Neural cell (in vitro differentiated cells): ENCODE measurements around the gene RASSF4. TPM values are rescaled to one million over a fixed set of nuclear protein-coding genes. Genes with fewer than 3 reads are reported as not detected.

ENCODE experiments used
- H2AFZ ChIP-seq: fragments of 200-600, 300-800 bp; sonication (generic), shearing (Covaris generic); 2 replicates; pipeline ENCODE4 v1.6.0; 2014; ENCODE audit warnings: low read depth, mild to moderate bottlenecking, antibody characterized with exemption, low read length, moderate library complexity
- H3F3A ChIP-seq: fragments of 200-600 bp; shearing (Covaris generic); 2 replicates; pipeline ENCODE4 v1.6.1; 2016; ENCODE audit warnings: mild to moderate bottlenecking, moderate library complexity, mixed read lengths, antibody characterized with exemption, low read length; ENCODE audit not compliant: insufficient read depth, poor library complexity, severe bottlenecking
- H3K27ac ChIP-seq: fragments of 200-600, 300-800 bp; sonication (generic), shearing (Covaris generic); 2 replicates; pipeline ENCODE4 v1.5.1; 2014; ENCODE audit warnings: mild to moderate bottlenecking, low read length, moderate library complexity
- H3K27me3 ChIP-seq: fragments of 300-800, 200-600 bp; sonication (generic), shearing (Covaris generic); 2 replicates; pipeline ENCODE4 v1.6.0; 2014; ENCODE audit warnings: mild to moderate bottlenecking, low read depth, low read length, moderate library complexity; ENCODE audit not compliant: insufficient read depth
- H3K36me3 ChIP-seq: fragments of 300-800, 200-600 bp; sonication (generic), shearing (Covaris generic); 2 replicates; pipeline ENCODE4 v1.5.1; 2014; ENCODE audit warnings: mild to moderate bottlenecking, antibody characterized with exemption, low read length, moderate library complexity; ENCODE audit not compliant: insufficient read depth
- H3K4me2 ChIP-seq: fragments of 300-800, 200-600 bp; sonication (generic), shearing (Covaris generic); 2 replicates; pipeline ENCODE4 v1.6.0; 2014; ENCODE audit warnings: mild to moderate bottlenecking, low read length
- H3K4me3 ChIP-seq: fragments of 300-800, 200-600 bp; sonication (generic), shearing (Covaris generic); 2 replicates; pipeline ENCODE4 v1.5.1; 2014; ENCODE audit warnings: mild to moderate bottlenecking, low read length, moderate library complexity
- H3K79me2 ChIP-seq: fragments of 200-600 bp; shearing (Covaris generic); replicated peaks from 2 replicates; pipeline ENCODE4 v1.6.0; 2014; ENCODE audit warnings: mild to moderate bottlenecking, low read length, moderate library complexity; ENCODE audit not compliant: insufficient read depth
- H3K9ac ChIP-seq: fragments of 300-800, 200-600 bp; sonication (generic), shearing (Covaris generic); 2 replicates; pipeline ENCODE4 v1.6.1; 2016; ENCODE audit warnings: mild to moderate bottlenecking, low read length, mixed read lengths
- H3K9me2 ChIP-seq: fragments of 200-600 bp; shearing (Covaris generic); 2 replicates; pipeline ENCODE4 v1.6.1; 2016; ENCODE audit warnings: mild to moderate bottlenecking, low read length, mixed read lengths; ENCODE audit not compliant: insufficient read depth
- H3K9me3 ChIP-seq: fragments of 200-600, 300-800 bp; sonication (generic), shearing (Covaris generic); 2 replicates; pipeline ENCODE4 v1.6.1; 2016; ENCODE audit warnings: mild to moderate bottlenecking, mixed run types, low read length, moderate library complexity, mixed read lengths
- H4K20me1 ChIP-seq: fragments of 200-600 bp; shearing (Covaris generic); 2 replicates; pipeline ENCODE4 v1.6.1; 2016; ENCODE audit warnings: mild to moderate bottlenecking, mixed run types; ENCODE audit not compliant: insufficient read depth
- CTCF ChIP-seq: fragments of 450-650 bp; IDR thresholded peaks from 2 replicates; pipeline ENCODE4 v1.5.1; 2014; ENCODE audit warnings: antibody characterized with exemption, mild to moderate bottlenecking, moderate library complexity; ENCODE audit not compliant: poor library complexity, severe bottlenecking
- EP300 ChIP-seq: fragments of 450-650 bp; conservative IDR thresholded peaks from 2 replicates; pipeline ENCODE4 v1.6.1; 2014; ENCODE audit warnings: antibody characterized with exemption, mild to moderate bottlenecking, moderate library complexity; ENCODE audit not compliant: poor library complexity, severe bottlenecking
- EZH2 ChIP-seq: fragments of 200-600, 300-800 bp; shearing (Covaris generic), sonication (generic); IDR thresholded peaks from 2 replicates; pipeline ENCODE4 v1.6.1; 2014; ENCODE audit warnings: antibody characterized with exemption, low read length, borderline replicate concordance, mild to moderate bottlenecking; ENCODE audit not compliant: insufficient read depth, poor library complexity, severe bottlenecking
- MXI1 ChIP-seq: fragments of 450-650 bp; conservative IDR thresholded peaks from 2 replicates; pipeline ENCODE4 v1.6.1; 2014; ENCODE audit warnings: antibody characterized with exemption, mild to moderate bottlenecking; ENCODE audit not compliant: poor library complexity, severe bottlenecking
- POLR2AphosphoS5 ChIP-seq: IDR thresholded peaks from 2 replicates; pipeline ENCODE4 v1.6.1; 2012
- RAD21 ChIP-seq: fragments of 450-650 bp; conservative IDR thresholded peaks from 2 replicates; pipeline ENCODE4 v1.6.1; 2014; ENCODE audit warnings: antibody characterized with exemption, mild to moderate bottlenecking, moderate library complexity
- REST ChIP-seq: IDR thresholded peaks from 2 replicates; pipeline ENCODE4 v1.6.1; 2012; ENCODE audit warnings: borderline replicate concordance
- SMC3 ChIP-seq: fragments of 450-650 bp; conservative IDR thresholded peaks from 2 replicates; pipeline ENCODE4 v1.6.1; 2014; ENCODE audit warnings: antibody characterized with exemption, mild to moderate bottlenecking, moderate library complexity; ENCODE audit not compliant: poor library complexity
- TAF1 ChIP-seq: IDR thresholded peaks from 2 replicates; pipeline ENCODE4 v1.6.1; 2012; ENCODE audit warnings: low read depth
- polyA plus RNA-seq: library from polyadenylated mRNA; depleted of rRNA; stranded (reverse); fragments of >200 nt; gene quantifications from 2 replicates; pipeline ENCODE4 v1.2.3, GENCODE V29; 2014

Gene RASSF4
- polyA plus RNA-seq, 1 donor from 2014 or later: 10.2 TPM

DNA sequence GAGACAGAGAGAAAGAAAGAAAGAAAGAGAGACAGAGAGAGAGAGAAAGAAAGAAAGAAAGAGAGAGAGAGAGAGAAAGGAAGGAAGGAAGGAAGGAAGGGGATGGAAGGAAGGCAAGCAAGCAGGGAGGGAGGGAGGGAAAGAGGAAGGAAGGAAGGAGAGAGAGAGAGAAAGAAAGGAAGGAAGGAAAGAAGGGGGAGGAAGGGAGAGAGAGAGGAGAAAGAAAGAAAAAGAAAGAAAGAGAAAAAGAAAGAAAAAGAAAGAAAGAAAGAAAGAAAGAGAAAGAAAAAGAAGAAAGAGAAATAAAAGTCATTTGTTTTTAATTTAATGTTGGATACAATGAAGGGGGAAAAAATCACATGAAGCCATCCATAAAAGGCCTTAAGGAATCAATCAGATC, 4.6 kb upstream of the RASSF4 start:
- H4K20me1 ChIP-seq: no peaks in the 10 kb centered on the region
- no peaks in the 10 kb centered on the region for H3K36me3 ChIP-seq
- no peak overlapping the region for H2AFZ ChIP-seq
- no peak overlapping the region for H3K27ac ChIP-seq
- TF ChIP-seq CTCF: no peak
- TF ChIP-seq REST: no peak
- TF ChIP-seq EP300: no peak
- no peak for TF ChIP-seq TAF1
- TF ChIP-seq POLR2AphosphoS5: no peak
- TF ChIP-seq SMC3: no peak
- no peak for TF ChIP-seq EZH2
- no peak for TF ChIP-seq MXI1
- TF ChIP-seq RAD21: no peak
- no peaks in the 10 kb centered on the region for H3F3A ChIP-seq
- no peak overlapping the region for H3K4me3 ChIP-seq
- H3K27me3 ChIP-seq: no peaks in the 10 kb centered on the region
- no peaks in the 10 kb centered on the region for H3K9me3 ChIP-seq
- no peaks in the 10 kb centered on the region for H3K9me2 ChIP-seq
- no peaks in the 10 kb centered on the region for H3K79me2 ChIP-seq
- H3K9ac ChIP-seq: no peak overlapping the region
- H3K4me2 ChIP-seq: no peak overlapping the region

GRCh38 chr10:44955413-44956070, 4.1 kb upstream of the RASSF4 start:
- no peak overlapping the region for H3K4me2 ChIP-seq
- H3F3A ChIP-seq: no peaks in the 10 kb centered on the region
- no peak overlapping the region for H3K27ac ChIP-seq
- no peaks in the 10 kb centered on the region for H3K9me2 ChIP-seq
- no peak overlapping the region for H2AFZ ChIP-seq
- H3K36me3 ChIP-seq: no peaks in the 10 kb centered on the region
- no peaks in the 10 kb centered on the region for H3K79me2 ChIP-seq
- no peaks in the 10 kb centered on the region for H3K27me3 ChIP-seq
- H3K9ac ChIP-seq: no peak overlapping the region
- H4K20me1 ChIP-seq: no peaks in the 10 kb centered on the region
- H3K9me3 ChIP-seq: no peaks in the 10 kb centered on the region
- TF ChIP-seq RAD21 (no peak), TAF1 (no peak), EZH2 (no peak)
- H3K4me3 ChIP-seq: no peak overlapping the region
